Measurements from ENCODE around the gene TTLL4. TPM values are rescaled to one million over a fixed set of nuclear protein-coding genes. Genes with fewer than 3 reads are reported as not detected.
A peak's percentile ranks its signal among the peaks of the same experiment; 100 is the strongest.

Gene TTLL4
- 21.6 and 22.9 TPM in 2 replicates for total RNA-seq (2014; rRNA removed; shearing (Covaris generic))
- polyA plus RNA-seq (2015; cell fraction: cytosol; rRNA removed): 14.5 and 18.6 TPM in 2 replicates
- polyA plus RNA-seq (2015; cell fraction: nucleus; rRNA removed): 69.2 and 70.0 TPM in 2 replicates

GRCh38 chr2:218710687-218711549 is at the start of gene TTLL4:
TTLL4 (plus strand) TSS chr2:218710835; CDS start chr2:218737677, 26,842 bp downstream.
- DNase-seq (ENCODE audit: low read depth): peak; percentile 91

GRCh38 chr2:218662377-218662776 is 48.3 kb upstream of the TTLL4 start:
- DNase-seq (ENCODE audit: low read depth): no peak

GRCh38 chr2:218662827-218663226 is 47.8 kb upstream of the TTLL4 start:
- no peak for DNase-seq (ENCODE audit: low read depth)

- no peak for DNase-seq (ENCODE audit: low read depth)
These were observed 46.7 kb upstream of the TTLL4 start for GRCh38 chr2:218663901-218664300.

- no peak for DNase-seq (ENCODE audit: low read depth)
These were observed 46.0 kb upstream of the TTLL4 start for GRCh38 chr2:218664653-218665052.

GRCh38 chr2:218671097-218671653 is 39.5 kb upstream of the TTLL4 start:
- DNase-seq (ENCODE audit: low read depth): peak; percentile 30

- DNase-seq (ENCODE audit: low read depth): peak; percentile 93
These were observed 38.7 kb upstream of the TTLL4 start, which contains the start of the genes RNF25 and STK36 for GRCh38 chr2:218671654-218672566. RNF25 (minus strand) TSS chr2:218672002; CDS start chr2:218671970, 32 bp downstream. STK36 (plus strand) TSS chr2:218672086; CDS start chr2:218672830, 744 bp downstream.

- peak; percentile 32 for DNase-seq (ENCODE audit: low read depth)
These were observed 31.5 kb upstream of the TTLL4 start for GRCh38 chr2:218679119-218679518.

GRCh38 chr2:218680061-218680460 is 30.6 kb upstream of the TTLL4 start:
- no peak for DNase-seq (ENCODE audit: low read depth)

- DNase-seq (ENCODE audit: low read depth): peak; percentile 69
These were observed 23.1 kb upstream of the TTLL4 start for GRCh38 chr2:218687400-218688060.

- DNase-seq (ENCODE audit: low read depth): peak; percentile 32
These were observed 19.4 kb upstream of the TTLL4 start for GRCh38 chr2:218691234-218691633.

- DNase-seq (ENCODE audit: low read depth): peak; percentile 48
These were observed 16.1 kb upstream of the TTLL4 start for GRCh38 chr2:218694405-218695145.

- no peak for DNase-seq (ENCODE audit: low read depth)
These were observed 11.8 kb upstream of the TTLL4 start for GRCh38 chr2:218698885-218699284.

- DNase-seq (ENCODE audit: low read depth): no peak
These were observed 8.8 kb upstream of the TTLL4 start for GRCh38 chr2:218701806-218702205.

- no peak for DNase-seq (ENCODE audit: low read depth)
These were observed 7.3 kb upstream of the TTLL4 start for GRCh38 chr2:218703341-218703740.

- DNase-seq (ENCODE audit: low read depth): no peak
These were observed 2.5 kb upstream of the TTLL4 start for GRCh38 chr2:218708086-218708485.

- no peak for DNase-seq (ENCODE audit: low read depth)
These were observed 727 bp upstream of the TTLL4 start for GRCh38 chr2:218709908-218710307.

GRCh38 chr2:218710334-218710686 is 325 bp upstream of the TTLL4 start:
- DNase-seq (ENCODE audit: low read depth): no peak

GRCh38 chr2:218711550-218711929 is 905 bp downstream of the TTLL4 start:
- DNase-seq (ENCODE audit: low read depth): no peak

- DNase-seq (ENCODE audit: low read depth): no peak
These were observed 3.3 kb downstream of the TTLL4 start for GRCh38 chr2:218713922-218714321.
